Measurements from ENCODE around the gene LRRC10B. TPM values are rescaled to one million over a fixed set of nuclear protein-coding genes. Genes with fewer than 3 reads are reported as not detected.

Gene LRRC10B
- total RNA-seq, 2 experiments from 2014 or later, result not detected

DNA sequence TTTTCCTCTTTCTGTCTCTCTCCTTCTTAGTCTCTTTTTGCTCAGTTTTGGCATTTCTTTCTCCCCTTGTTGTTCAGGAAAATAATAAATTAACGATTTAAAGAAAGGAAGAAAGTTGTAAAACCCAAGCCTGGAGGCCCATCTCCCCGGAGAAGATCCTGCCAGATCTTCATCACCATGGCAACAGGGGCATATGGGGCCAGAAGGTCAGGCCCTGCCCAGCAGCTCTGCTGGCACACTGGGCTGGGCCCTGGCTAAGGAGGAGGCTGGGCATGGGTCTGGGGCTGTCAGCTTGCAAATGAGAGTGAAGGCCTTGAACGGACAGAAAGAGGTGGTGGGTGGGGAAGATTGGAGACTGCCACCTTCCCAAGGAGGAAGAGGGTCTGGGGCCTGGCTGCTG is 2.8 kb downstream of the LRRC10B start:
- CTCF ChIA-PET, result no interaction called here
- H3K27ac ChIP-seq (ENCODE audit: low read depth in 1 of 2, low read length in 2 of 2), result no peak overlapping the region
- intact Hi-C loops (cut with DNase I, micrococcal nuclease), result no loop called here
- ATAC-seq (ENCODE audit: poor library complexity) (no peak), DNase-seq (no peak)
- TF ChIP-seq, protein P1, sequence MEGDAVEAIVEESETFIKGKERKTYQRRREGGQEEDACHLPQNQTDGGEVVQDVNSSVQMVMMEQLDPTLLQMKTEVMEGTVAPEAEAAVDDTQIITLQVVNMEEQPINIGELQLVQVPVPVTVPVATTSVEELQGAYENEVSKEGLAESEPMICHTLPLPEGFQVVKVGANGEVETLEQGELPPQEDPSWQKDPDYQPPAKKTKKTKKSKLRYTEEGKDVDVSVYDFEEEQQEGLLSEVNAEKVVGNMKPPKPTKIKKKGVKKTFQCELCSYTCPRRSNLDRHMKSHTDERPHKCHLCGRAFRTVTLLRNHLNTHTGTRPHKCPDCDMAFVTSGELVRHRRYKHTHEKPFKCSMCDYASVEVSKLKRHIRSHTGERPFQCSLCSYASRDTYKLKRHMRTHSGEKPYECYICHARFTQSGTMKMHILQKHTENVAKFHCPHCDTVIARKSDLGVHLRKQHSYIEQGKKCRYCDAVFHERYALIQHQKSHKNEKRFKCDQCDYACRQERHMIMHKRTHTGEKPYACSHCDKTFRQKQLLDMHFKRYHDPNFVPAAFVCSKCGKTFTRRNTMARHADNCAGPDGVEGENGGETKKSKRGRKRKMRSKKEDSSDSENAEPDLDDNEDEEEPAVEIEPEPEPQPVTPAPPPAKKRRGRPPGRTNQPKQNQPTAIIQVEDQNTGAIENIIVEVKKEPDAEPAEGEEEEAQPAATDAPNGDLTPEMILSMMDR (IDR thresholded peaks at IDR 0.05), result no peak
- H3K9me3 ChIP-seq (ENCODE audit: control insufficient read depth in 1 of 2, insufficient read depth in 1 of 2, low read length in 2 of 2), result peaks cover 0 to 10% of the 10 kb centered on the region in 2 experiments
- H3K4me3 Mint-ChIP-seq, result no peak overlapping the region
- no peaks in the 10 kb centered on the region for H3K36me3 ChIP-seq (ENCODE audit: insufficient read depth, low read length)
- H3K9me3 Mint-ChIP-seq, result no peaks in the 10 kb centered on the region
- H3K4me1 ChIP-seq (ENCODE audit: insufficient read depth, low read length), result peaks cover 22% of the 10 kb centered on the region
- peaks cover 37 to 40% of the 10 kb centered on the region in 2 experiments for H3K27me3 ChIP-seq (ENCODE audit: control insufficient read depth in 1 of 2, insufficient read depth in 2 of 2, low read length in 2 of 2)
- no peaks in the 10 kb centered on the region for H3K36me3 Mint-ChIP-seq (ENCODE audit: low read depth)
- no peak overlapping the region for H3K4me3 ChIP-seq (ENCODE audit: low read length)
- H3K4me1 Mint-ChIP-seq (ENCODE audit: low read depth), result peaks cover 7% of the 10 kb centered on the region
- POLR2A ChIA-PET, result no interaction called here
- H3K27me3 Mint-ChIP-seq, result peaks cover 48% of the 10 kb centered on the region
- no peak overlapping the region for H3K27ac Mint-ChIP-seq

DNA sequence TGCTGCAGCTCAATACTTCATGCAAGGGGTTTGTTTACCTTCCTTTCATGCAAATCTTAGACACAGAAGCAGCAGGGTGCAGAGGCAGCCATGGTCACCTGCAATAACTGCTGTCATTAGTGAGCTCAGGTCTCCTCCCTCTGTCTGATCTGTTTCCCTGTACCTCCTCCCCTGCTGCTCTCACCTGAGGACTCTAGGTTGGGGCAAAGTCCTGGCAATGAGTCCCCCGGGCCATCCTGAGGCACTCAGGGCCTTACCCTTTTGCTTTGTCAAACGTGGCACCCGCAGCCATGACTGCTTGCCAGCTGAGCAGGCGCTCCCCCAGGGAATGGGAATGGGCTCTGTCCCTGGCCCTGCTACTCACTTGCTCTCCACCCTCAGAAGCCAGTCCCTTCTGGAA is 3.9 kb downstream of the LRRC10B start:
- peaks cover 32 to 43% of the 10 kb centered on the region in 2 experiments for H3K27me3 ChIP-seq (ENCODE audit: control insufficient read depth in 1 of 2, insufficient read depth in 2 of 2, low read length in 2 of 2)
- ATAC-seq (ENCODE audit: poor library complexity), result no peak
- Mint-ChIP-seq H3K36me3 (ENCODE audit: low read depth) (no peaks in the 10 kb centered on the region), H3K4me1 (ENCODE audit: low read depth) (peaks cover 16% of the 10 kb centered on the region), H3K27ac (no peak overlapping the region), H3K4me3 (no peak overlapping the region), H3K27me3 (peaks cover 50% of the 10 kb centered on the region), H3K9me3 (no peaks in the 10 kb centered on the region)
- TF ChIP-seq, protein P1 (IDR thresholded peaks at IDR 0.05), result no peak
- intact Hi-C loops (cut with DNase I, micrococcal nuclease), result no loop called here
- no peaks in the 10 kb centered on the region for H3K36me3 ChIP-seq (ENCODE audit: insufficient read depth, low read length)
- no peak for DNase-seq
- ChIA-PET CTCF (no interaction called here), POLR2A (no interaction called here)
- no peak overlapping the region for H3K4me3 ChIP-seq (ENCODE audit: low read length)
- peaks cover 30% of the 10 kb centered on the region for H3K4me1 ChIP-seq (ENCODE audit: insufficient read depth, low read length)
- H3K9me3 ChIP-seq (ENCODE audit: control insufficient read depth in 1 of 2, insufficient read depth in 1 of 2, low read length in 2 of 2), result peaks cover 0 to 6% of the 10 kb centered on the region in 2 experiments
- no peak overlapping the region for H3K27ac ChIP-seq (ENCODE audit: low read depth in 1 of 2, low read length in 2 of 2)

DNA sequence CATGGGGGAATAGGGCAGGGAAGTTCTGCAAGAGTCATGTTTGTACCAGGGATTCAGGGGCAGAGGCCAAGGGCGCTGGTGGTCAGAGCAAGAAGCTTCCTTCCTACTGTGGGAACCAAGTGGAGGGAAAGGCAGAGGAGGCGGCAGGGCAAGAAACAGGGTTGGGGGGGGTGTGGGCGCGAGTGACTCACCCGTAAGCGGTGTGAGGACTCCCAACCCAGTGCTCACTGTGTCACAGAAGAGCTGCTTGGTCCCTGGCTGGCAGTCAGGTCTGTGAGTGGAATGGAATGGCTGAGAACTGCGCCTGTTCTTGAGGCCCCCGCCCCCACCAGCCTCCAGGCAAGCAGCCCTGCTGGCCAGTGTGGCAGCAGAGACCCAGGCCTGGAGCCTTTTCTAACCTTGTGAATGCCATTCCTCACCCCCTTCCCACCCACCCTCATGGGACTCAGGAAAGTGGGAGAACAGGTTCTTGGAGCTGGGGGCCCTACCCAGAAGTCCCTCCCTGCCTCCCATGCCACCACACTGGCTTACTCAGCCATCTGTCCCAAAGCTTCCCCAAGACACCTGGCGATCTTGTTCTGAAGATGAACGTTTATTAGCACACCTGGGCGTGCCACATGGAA is 4.7 kb downstream of the LRRC10B start:
- Histone ChIP-seq H3K9me3 (ENCODE audit: control insufficient read depth in 1 of 2, insufficient read depth in 1 of 2, low read length in 2 of 2) (peaks cover 0 to 7% of the 10 kb centered on the region in 2 experiments), H3K27ac (ENCODE audit: low read depth in 1 of 2, low read length in 2 of 2) (no peak overlapping the region), H3K4me3 (ENCODE audit: low read length) (no peak overlapping the region), H3K27me3 (ENCODE audit: control insufficient read depth in 1 of 2, insufficient read depth in 2 of 2, low read length in 2 of 2) (peaks cover 30 to 42% of the 10 kb centered on the region in 2 experiments), H3K4me1 (ENCODE audit: insufficient read depth, low read length) (peaks cover 25% of the 10 kb centered on the region), H3K36me3 (ENCODE audit: insufficient read depth, low read length) (no peaks in the 10 kb centered on the region)
- POLR2A ChIA-PET, result no interaction called here
- Mint-ChIP-seq H3K9me3 (no peaks in the 10 kb centered on the region), H3K27me3 (peaks cover 47% of the 10 kb centered on the region), H3K36me3 (ENCODE audit: low read depth) (no peaks in the 10 kb centered on the region), H3K27ac (no peak overlapping the region), H3K4me3 (no peak overlapping the region), H3K4me1 (ENCODE audit: low read depth) (peaks cover 9% of the 10 kb centered on the region)
- intact Hi-C loops (cut with DNase I, micrococcal nuclease), result no loop called here
- DNase-seq, result no peak
- ATAC-seq (ENCODE audit: poor library complexity), result no peak
- CTCF ChIA-PET, result no interaction called here
- TF ChIP-seq, protein P1 (IDR thresholded peaks at IDR 0.05), result no peak

Data from CD4-positive, alpha-beta T cell (primary cell).